HG03159 (cell line): ENCODE results near the gene SCAF4.
A peak's percentile ranks its signal among the peaks of the same experiment; 100 is the strongest.
"Not testable (repeated sequence)": the region's sequence is repeated elsewhere in the genome, so short reads cannot be mapped to it uniquely, and the experiment has no call there.

ENCODE experiments used
- ATAC-seq: cut with Tn5 transposase; IDR thresholded peaks from one replicate; pipeline ENCODE4 v1.9.1; 2021; ENCODE audit warnings: mild to moderate bottlenecking, moderate library complexity; ENCODE audit not compliant: unreplicated experiment

The SCAF4 gene

DNA sequence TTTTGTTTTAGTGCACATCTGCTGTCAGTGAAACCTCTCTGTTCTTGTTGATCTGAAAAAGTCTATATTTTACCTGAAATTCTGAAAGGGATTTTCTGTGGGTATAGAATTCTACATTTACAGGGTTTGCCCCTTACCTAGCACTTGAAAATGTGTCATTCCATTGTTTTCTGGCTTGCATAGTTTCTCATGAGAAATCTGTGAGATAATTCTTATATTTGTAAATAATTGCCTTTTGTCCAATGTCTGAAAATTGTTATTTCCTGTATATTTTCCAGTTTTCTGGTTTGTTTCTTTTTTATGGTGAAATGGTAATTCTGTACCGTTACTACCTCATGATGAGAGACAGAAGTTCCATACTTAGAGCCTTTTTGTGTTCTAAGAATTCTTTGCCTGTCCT, 11.8 kb upstream of the SCAF4 start:
- no peak for ATAC-seq

DNA sequence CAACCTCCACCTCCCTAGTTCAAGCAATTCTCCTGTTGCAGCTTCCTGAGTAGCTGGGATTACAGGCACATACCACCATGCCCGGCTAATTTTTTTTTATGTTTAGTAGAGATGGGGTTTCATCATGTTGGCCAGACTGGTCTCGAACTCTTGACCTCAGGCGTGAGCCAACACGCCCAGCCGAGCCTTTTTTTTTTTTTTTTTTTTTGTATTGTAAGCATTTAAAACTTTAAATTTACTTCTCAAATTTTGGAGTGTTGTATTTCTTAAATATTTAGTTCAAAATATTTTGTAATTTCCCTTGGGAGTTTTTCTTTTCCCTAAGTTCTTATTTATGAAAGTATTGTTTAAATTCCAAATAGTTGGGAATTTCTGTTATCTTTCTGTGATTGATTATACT, 9.2 kb upstream of the SCAF4 start:
- ATAC-seq = no peak

DNA sequence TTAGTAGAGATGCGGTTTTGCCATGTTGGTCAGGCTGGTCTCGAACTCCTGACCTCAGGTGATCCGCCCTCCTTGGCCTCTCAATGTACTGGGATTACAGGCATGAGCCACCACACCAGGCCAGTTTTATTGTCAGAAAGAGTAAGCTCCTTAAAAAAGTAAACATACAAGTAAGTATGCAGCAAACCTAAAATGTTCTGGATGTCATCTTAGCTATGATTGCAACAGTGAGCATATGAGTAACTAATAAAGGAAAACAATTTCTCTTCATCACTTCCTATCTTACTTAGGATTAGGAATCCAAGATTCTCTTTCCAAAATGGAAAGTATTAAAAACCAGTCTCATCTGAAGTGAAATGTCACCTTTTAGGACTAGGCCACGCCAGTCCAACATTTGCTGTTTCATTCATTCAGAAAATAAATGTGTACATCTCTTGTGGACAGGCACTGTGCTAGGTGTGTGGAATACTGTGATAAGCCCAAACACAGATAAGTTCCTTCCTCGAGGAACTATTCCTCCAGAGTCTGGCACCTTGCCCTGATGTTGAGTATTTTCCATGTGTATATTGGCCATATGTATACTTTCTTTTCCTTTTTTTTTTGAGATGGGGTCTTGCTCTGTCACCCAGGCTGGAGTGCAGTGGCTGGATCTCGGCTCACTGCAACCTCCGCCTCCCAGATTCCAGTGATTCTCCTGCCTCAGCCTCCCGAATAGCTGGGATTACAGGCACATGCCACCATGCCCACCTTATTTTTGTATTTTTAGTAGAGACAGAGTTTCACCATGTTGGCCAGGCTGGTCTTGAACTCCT, 5.9 kb upstream of the SCAF4 start:
- ATAC-seq = not testable (repeated sequence)

DNA sequence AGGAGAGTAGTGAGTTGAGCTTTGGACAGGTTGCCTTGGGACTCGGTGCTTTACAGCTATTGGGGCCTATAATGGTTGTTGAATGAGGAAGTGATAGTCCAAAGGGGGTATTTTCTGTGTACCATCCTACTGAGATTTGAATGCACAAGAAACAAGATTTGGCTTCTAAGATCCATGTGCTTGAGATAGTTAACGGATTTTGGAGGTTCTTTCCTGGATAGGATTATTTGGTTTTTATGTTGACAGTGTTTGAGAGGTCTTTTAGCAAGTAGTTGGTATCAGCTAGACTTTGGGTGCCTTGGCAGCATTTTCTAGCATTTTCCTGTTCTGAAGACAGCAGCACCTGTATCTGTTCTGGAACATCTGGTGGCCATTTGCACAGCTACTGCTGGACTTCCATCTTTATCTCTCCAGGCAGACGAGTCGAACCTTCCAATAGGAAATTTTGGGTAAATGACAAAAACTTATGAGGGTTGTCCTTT, 3.6 kb upstream of the SCAF4 start:
- ATAC-seq = no peak

DNA sequence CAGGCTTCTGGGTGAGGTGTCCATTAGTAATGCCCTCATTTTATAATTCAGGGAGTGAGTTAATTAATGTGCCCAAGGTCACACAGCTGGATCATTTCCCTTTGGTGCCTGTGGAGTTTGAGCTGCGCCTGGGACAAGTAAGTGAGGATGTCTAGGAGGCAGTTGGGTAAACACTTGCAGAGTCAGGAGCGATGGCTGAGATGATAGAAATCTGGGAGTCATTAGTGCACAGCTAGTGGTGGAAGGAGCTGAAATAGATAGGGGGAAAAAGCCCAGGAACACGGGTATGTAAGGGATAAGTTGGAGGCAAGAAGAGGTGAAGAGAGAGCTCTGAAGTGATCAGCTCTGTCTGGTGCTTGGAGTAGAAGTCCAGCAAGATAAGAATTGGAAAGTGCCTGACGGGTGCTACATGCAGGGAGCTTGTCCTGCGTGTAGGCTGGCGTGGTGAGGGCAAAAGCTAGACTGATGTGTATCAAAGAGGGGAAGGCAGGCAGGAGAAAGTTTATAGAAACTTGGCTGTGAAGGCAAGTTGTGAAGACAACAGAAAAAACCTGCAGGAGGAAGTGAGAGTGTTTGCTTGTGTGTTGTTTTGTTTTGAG, 1.7 kb upstream of the SCAF4 start:
- no peak for ATAC-seq

DNA sequence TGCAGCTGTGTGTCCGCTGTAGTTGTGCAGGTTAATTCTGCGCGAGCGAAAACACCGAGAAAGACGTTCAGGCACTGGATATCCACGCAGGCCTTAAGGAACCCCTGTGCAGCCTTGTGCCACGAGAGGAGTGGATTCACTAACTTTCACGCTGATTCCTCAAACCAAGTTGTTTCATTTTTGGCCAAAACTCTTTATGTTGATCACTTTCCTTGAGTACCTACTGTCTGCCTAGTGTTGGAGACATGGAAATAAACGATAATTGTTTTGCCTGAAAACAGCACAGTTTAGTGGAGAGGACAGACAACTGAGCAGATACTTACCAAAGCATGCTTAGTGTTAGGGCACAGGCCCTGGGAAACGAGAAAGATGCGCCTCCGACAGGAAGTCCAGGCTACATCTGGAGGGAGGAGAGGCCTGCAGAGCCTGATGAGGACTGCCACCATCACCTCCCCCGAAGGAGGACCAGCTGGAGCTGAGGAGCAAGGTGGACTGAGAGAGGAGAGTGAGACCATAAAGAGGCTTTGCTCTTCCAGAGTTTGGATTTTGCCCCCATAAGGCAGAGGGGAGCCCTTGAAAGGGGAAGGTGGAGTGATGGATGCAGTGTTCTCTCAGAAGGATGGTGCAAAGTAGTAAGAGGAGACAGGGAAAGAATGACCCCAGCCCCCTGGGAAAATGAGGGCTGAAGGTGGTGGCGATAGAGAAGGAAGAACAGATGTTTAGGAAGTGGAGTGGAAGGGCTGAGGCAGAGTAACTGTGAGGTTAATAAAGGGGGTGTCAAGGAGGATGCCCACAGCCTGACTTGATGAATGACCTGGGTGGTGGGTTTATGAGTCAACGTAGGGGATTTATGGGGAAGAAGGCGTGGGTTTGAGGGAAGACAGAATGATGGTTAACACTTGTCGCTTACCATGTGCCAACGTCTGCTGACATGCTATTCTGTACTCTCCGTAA, 956 bp upstream of the SCAF4 start:
- ATAC-seq = no peak

DNA sequence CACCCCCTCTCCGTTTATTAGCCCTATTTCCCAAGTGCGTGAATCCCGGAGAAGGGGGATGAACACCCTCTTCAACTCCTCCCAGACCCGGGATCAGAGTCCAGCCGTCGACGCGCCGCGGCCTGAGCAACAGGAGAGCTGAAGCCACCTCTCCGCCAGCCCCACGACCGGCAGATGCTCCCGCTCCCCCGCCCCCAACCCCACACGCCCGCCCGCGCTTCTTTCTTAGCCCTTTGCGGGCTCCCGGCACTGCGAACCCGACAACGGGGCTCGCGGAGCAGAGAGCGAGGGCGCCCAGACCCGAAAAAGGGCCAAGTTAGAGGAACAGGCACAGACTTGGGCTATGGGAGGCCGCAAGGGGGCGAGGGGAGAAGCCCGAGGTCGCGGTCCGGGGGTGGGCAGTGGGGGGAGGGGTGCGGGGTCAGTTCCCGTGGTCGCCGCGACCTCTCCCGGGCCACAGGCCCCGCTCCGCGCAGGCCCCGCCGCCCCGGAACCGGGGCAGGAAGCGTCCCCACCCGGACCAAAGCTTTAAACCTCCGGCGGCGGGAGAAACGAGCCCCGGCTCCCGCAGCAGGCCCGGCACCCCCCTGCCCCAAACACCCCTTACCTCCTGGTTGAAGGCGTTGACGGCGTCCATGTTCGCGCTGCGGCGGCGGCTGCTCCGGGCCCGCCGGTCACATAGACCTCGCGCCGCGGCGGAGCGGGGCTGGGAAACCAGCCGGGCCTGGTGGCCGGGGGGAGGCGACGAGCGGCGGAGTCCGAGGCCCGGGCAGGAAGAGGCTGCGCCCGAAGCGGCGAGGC, 662 bp downstream of the SCAF4 start:
- ATAC-seq = peak; percentile 34

DNA sequence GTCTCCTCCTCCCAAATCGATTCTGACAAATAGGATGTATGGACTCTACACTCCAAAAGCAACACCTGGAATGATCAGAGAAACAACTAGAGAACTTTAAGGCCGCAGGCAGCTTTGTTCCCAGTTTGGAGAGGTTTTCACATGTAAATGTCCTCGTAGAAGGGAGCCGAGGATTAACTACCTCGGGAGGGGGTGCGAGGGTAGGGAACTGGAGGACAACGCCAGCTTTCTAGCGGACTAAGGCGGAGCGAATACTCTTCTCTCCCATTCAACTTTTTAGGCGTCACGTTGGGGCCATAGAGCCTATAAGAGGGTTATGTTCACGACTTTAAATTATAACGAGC, 1.2 kb downstream of the SCAF4 start:
- no peak for ATAC-seq

DNA sequence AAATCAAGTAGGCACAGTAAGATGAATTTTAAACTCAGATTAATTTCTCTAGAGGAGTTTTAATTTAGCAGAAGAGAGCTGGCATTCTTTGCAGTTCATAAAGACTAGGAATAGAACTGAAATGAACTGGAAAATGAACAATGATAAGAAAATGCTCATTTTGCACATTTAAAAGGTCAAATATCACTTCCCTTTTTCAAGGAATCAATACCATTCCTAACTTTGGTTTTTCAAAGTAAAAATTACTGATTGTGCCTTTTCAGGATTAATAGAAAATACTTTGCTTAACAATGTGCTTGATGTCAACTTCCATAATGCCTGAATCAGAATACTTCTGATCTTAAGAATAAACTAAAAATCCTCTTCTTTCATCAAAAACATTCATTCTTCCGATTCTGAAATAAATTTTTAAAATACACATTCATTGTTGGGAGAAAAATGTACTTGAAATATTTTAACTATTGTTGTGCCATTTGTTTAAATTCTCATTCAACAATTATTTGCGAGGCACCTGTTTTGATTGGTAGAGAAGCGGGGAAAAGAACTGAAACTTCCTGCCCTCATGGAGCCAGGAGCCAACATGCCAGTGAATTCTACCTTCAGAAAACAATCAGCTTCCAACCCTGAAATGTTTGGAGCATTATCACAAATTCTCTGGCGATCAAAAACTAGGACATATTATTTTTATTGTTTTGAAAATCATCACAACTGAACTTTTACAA, 2.1 kb downstream of the SCAF4 start:
- ATAC-seq = no peak

DNA sequence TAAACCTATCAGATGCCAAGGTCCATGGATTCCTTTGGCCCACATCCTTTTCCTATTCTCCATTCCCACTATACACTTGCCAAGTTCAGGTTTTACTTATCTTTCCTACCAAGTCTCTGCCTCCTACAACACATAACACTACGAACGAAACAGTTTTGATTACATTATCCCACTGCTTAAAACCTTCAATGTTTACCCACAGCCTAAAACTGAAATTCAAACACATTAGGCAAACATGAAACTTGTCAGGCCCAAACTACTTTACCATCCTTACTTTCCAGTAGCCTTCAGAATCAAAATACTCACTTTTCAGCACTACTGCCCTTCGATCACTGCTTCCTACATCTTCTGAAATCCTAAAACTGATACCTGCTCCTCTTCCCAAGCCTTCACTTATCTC, 3.0 kb downstream of the SCAF4 start:
- ATAC-seq = no peak

DNA sequence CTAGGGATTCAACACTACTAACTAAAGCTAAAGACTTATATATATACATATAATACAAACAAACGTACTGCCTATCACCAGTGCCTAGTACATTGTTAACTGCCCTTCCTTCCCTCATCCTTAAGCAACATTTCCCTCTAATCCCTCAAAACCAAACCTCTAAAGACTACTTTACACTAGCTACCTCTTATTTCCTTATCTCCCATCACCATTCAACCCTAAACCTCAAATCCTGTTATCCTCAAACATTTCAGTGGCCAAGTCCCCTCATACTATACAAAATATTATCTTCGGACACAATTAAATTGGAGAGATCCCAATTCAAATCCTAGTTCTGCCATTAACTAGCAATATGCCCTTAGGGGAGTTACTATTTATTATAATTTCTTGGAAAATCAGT, 3.7 kb downstream of the SCAF4 start:
- no peak for ATAC-seq

DNA sequence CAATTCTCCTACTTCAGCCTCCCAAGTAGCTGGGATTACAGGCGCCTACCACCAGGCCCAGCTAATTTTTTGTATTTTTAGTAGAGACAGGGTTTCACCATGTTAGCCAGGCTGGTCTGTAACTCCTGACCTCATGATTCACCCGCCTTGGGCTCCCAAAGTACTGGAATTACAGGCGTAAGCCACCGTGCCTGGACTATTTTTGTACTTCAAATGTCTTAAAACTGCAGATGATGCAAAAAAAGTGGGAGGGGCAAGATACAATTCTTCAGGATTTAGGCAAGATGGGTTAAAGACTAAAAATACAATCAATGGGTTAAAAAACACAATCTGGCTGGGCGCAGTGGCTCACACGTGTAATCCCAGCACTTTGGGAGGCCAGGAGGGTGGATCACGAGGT, 4.7 kb downstream of the SCAF4 start:
- no peak for ATAC-seq

DNA sequence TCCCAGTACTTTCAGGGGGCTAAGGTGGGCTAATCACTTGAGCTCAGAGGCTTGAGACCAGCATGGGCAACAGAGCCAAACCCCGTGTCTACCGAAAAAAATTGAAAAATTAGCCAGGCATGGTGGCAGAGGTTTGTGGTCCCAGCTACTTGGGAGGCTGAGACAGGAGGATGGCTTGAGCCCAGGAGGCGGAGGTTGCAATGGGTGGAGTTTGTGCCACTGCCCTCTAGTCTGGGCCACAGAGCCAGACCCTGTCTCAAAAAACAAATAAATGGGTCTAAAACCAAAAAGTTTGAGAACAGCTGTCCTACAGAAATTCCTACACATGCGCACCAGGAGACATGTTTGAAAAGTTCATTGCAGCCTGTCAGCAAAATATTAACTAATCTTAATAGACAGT, 5.5 kb downstream of the SCAF4 start:
- ATAC-seq = no peak

DNA sequence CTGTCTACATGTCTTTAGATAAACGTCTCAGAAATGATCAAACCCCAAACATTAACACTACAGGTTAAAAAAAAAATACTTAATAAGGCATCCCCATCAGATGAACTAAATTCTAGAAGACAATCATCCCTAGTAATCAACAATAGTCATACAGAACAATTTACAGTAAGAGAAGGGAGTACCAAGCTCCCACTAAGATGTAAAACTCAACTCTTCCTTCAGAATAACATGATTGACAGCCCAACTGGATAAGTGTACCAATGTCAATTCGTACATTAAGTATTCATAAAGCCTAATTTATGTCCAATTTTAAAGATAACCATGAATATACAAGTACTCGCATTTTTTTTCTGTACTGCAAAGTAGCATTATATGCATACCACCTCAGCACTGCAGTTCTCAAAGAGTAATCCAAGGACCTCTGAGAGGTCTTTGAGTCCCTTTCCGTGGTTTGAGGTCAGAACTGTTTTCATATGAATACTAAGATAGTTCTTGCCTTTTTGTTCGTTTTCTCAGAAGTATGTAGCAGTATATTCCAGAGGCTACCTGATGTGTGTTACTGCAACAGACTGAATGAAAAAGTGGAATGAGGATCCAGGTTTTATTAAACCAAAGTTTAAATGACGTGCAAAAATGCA, 6.6 kb downstream of the SCAF4 start:
- no peak for ATAC-seq

DNA sequence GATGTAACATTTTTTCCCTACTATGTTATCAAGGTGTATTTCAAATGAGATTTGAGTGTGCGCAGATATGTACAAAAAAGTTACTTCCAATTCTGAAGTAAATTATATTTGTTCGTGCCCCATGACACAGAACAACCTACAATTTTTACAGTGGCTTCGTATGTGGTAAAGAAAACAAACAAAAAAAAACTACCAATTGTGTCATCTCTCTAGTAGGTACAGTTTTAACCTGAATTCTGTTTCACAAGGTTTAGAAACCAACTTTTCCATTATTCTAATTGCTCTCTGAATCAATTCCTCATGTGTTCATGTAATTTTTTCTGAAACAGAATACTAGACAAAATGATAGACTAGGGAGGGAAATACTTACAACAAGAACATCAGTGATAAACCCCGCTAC, 7.4 kb downstream of the SCAF4 start:
- ATAC-seq = no peak

DNA sequence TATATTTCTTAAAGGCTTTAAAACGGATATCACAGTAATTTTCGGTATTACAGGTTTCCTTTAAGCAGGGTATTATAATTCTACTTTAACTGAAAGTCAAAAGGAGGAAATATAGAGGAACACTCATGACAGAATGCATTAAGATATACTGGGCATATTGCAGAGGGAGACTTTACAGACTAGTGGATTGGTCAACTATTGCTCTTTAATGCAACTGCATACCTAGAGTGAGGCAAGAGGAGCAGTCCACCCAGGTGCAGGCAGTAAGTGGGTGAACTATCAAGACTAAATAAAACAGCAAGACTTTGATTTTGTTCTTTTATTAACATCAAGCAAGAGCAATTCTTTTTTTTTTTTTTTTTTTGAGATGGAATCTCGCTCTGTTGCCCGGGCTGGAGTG, 10.5 kb downstream of the SCAF4 start:
- ATAC-seq = no peak

DNA sequence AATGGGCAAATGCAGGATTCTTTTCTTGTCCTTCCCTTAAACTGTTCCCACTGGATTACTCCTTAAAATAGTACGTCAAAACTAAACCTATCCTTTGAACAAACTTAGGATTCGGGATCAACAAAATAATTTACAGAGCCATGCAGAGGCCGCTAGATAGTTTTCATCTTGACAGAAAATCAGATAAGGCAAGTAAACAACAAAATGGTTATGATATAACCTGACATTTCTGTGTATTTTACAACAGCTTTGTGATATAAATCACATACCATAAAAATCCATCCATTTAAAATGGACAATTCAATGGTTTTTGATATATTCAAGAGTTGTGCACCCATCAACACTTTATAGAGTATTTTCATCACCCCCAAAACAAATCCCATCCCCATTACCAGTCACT, 11.2 kb downstream of the SCAF4 start:
- no peak for ATAC-seq

DNA sequence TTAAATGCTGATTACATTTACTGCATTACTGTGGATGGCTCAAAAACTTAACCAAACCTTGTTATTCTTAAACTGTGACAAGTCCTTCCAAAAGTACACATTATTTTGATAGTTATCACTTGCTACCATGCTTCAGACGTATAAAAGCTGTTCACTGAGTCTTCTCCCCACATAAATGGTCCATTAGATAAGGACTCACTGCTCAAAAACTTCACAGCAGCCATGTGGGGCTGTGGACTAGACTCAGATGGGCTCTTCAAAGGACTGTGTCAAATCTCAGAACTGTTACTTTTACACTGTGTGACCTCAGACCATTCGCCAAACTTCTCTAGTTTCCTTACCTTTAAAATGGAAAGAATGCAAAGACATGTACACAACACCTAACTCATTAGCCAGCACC, 11.6 kb downstream of the SCAF4 start:
- ATAC-seq = no peak

DNA sequence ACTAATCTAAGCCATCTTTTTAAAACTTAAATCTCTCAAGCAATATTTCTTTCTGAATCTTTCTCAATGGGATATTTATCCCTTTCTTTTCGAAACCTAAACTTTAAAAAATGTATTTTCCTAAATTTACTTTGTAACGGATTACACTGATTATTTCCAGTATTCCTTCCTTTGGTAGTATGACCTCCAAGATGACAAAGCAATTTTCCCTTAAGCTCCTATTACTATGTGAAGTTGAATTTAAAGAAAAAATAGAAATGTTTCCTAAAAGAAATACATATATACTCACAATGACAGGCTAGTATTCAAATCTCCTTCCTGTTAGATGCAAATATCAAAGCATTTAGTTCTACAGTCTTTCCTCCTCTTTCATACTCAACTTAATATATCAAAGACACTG, 15.8 kb downstream of the SCAF4 start:
- no peak for ATAC-seq
